ENCODE data around the gene YAE1.
A peak's percentile ranks its signal among the peaks of the same experiment; 100 is the strongest.

Gene YAE1

GRCh38 chr7:39608278-39608677, 42.1 kb downstream of the YAE1 start:
- DNase-seq: no peak

- DNase-seq: peak; percentile 76 to 90 (median 80)
Observed at GRCh38 chr7:39609113-39609934, 43.1 kb downstream of the YAE1 start.

GRCh38 chr7:39609935-39610263, 43.7 kb downstream of the YAE1 start:
- DNase-seq: no peak

GRCh38 chr7:39613577-39613976, 47.4 kb downstream of the YAE1 start:
- no peak for DNase-seq

- no peak for DNase-seq
Observed at GRCh38 chr7:39614299-39614698, 48.1 kb downstream of the YAE1 start.

- DNase-seq: no peak
Observed at GRCh38 chr7:39615350-39615975, 49.3 kb downstream of the YAE1 start.

- no peak for DNase-seq
Observed at GRCh38 chr7:39616138-39616537, 49.9 kb downstream of the YAE1 start.

GRCh38 chr7:39617005-39617404, 50.8 kb downstream of the YAE1 start:
- no peak for DNase-seq

- DNase-seq: no peak
Observed at GRCh38 chr7:39618868-39619267, 52.7 kb downstream of the YAE1 start.

GRCh38 chr7:39620486-39620885, 54.3 kb downstream of the YAE1 start:
- DNase-seq: peak in 1 of 4 experiments; percentile 31

- DNase-seq: peak; percentile 74 to 91 (median 80)
Observed at GRCh38 chr7:39621261-39621660, 55.1 kb downstream of the YAE1 start.

GRCh38 chr7:39621784-39622411, 55.7 kb downstream of the YAE1 start:
- peak; percentile 85 to 95 (median 90) for DNase-seq

Measured in suppressor macrophage (primary cell).